ENCODE results near the gene CSF3. TPM values are rescaled to one million over a fixed set of nuclear protein-coding genes. Genes with fewer than 3 reads are reported as not detected.

Gene CSF3
- not detected in 2 replicates for total RNA-seq

GRCh38 chr17:40015005-40015997 is at the start of gene CSF3:
TSS of gene CSF3 (plus strand) at chr17:40015440. CDS start at chr17:40015475, 35 bp downstream.
- intact Hi-C loops (cut with micrococcal nuclease): no loop called here

DNA sequence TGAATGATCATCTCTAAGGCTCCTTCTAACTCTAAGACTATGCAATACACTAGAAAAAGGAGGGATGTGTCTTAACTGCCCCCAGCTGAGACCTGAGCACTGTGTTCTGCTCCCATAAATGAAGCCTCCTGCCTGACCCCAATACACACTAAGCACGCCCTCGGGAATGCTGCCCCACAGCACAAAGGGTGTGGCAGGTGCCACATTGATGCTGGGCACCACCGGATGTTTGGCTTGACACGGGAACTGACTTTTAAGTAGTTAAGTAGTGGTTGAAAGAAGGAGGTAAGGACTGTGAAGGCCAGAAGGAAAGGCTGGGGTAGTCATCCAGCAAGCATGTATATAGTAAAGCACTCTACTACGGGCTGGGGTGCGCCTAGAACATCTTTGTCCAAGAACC is 48.5 kb upstream of the CSF3 start:
- intact Hi-C loops (cut with micrococcal nuclease): no loop called here

DNA sequence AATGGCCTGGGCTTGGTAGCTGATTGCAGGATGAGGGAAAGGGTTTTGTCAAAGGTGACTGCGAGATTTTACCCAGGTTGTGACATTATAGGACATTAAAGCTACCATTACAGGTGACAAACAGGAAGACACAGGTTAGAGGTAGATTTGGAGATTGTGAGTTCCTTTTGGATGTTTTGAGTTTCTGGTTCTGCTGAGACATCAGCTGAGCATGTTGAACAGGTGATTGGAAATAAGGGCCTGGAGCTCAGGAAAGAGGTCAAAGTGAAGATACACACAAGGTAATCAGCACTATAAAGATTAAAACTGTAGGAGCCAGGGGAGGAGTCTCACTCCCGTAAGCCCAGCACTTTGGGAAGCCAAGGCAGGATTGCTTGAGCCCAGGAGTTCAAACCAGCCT is 46.5 kb upstream of the CSF3 start:
- intact Hi-C loops (cut with micrococcal nuclease): no loop called here

DNA sequence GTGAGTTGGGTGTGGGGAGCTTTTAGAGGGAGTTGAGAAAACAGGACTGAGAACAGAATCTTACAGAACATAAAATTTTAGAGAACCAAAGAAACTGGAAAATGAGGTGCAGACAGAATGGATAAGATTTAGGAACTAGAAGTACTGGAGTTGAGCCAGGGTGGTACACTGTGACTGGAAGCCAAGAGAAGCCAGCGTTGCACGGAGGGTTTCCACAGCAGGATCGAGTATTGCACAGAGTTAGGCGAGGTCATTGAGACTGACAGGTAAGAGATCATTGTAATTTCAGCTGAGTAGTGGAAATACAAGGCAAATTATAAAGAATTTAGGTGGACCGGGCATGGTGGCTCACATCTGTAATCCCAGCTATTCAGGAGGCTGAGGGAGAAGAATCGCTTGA is 45.9 kb upstream of the CSF3 start:
- intact Hi-C loops (cut with micrococcal nuclease): no loop called here

- intact Hi-C loops (cut with micrococcal nuclease): no loop called here
Measured at GRCh38 chr17:39970157-39970692, 45.0 kb upstream of the CSF3 start.

DNA sequence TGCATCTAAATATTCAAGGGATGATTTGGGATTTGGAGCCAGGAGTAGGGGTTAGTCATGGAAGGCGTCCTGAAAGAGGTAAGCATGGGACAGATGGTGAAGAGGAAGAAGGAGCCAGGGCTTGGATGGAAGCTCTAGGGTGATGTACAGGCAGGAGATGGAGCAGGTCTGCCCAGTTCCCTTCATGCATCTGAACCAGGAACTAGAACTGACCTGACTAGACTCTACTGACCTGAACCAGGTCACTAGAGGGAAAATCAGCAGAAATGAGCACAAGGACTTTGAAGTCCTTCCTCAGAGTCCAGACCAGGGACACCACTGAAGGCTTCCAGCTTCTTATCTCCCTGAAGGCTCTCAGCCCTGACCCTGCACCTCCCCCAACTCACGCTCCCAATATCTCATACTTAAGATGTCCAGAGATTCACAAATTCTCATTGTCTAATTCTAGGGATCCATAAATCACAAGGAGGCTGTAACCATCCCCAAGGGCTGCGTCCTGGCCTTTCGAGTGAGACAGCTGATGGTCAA is 44.1 kb upstream of the CSF3 start:
- intact Hi-C loops (cut with micrococcal nuclease): no loop called here

DNA sequence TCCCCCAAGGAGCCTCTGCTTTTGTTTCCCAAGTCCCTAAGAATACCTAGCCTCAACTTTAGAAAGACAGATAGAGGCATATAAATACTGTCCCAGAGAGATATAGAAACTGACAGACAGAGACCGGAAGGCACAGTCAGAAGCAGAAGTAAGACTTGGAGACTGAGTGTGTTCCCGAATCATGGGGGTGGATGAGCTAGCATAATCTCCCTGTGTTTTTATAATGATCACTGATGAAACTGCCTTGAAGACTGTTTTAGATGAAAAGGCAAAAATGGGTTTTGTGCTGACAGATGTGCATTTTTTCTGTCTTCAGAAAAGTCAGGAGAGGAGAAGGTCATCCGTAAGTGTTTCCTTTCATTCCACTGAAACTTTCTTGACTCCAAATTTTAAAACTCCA is 43.0 kb upstream of the CSF3 start:
- intact Hi-C loops (cut with micrococcal nuclease): no loop called here

DNA sequence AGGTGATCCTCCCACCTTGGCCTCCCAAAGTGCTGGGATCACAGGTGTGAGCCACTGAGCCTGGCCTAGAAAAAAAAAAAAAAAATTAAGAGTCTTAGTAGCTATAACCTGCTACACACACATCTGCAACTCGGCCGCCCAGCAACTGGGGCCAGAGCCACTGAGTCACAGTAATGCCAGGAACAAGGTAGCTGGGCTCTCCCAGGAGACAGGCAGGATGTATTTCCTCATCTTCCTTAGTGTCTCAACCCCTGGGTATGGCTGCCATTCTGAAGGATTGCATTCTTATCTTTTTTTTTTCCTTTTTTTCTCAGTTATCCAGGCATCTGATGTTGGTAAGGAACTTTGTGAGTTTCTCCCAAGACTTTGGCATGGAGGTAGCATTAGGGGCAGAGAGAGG is 41.7 kb upstream of the CSF3 start:
- intact Hi-C loops (cut with micrococcal nuclease): no loop called here

DNA sequence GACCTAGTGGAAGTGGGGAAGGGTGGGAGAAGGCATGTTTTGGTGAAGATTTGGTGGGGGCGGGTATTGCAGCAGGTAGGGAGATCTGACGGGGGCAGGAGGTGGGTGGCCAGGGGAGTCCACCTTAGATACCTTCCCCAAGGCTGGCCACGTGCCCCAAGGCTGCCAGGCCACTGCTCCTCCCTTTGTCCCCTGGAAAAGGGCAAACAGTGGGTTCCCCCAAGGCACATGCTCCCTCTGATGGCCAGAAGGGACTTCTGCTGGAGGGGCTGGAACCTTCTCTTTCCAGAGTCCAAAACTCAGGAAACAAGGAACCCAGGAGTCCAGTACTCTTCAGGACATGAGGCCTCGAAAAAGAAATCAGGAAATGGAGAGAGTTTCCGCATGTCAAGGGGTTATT is 40.8 kb upstream of the CSF3 start:
- intact Hi-C loops (cut with micrococcal nuclease): no loop called here

DNA sequence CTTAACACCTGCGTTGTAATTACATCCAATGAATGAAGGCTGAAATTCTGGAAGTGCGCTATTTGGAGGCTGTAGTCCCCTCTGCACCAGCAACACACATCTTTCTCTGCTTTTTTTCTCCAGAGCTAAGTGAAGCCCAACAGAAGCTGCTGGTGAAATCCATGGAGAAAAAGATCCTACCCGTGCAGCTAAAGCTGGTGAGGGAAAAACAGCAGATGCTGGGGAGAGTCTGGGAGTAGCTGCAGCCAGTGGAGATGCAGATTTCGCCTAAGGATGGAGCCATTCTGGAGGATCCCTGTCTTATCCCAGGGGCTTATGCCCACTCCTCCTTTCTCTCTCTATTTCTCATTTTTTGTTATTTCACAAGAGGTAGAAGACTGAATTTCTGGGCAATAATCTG is 39.4 kb upstream of the CSF3 start:
- intact Hi-C loops (cut with micrococcal nuclease): no loop called here

- intact Hi-C loops (cut with micrococcal nuclease): no loop called here
Measured at GRCh38 chr17:39979016-39979670, 36.1 kb upstream of the CSF3 start.

DNA sequence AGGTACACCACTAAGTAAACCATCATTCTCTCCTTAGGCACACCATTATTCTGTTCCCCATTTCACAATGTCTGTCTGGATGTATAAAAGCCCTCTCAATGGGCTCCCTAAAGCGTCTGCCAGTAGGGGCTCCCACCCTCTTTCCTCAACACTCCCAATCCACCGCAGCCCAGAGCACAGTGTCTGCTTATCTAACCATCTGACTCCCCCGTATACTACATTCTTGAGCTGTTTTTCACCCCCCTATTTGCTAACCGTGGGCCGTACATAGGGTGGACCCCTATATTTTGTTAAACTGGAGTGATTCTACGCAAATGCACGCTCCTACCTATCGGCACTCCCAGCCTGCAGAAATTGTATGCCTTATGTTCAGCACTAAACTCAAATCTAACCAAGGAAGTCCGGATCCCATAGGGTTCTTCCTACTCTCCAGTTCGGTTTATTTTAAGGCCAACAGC is 35.3 kb upstream of the CSF3 start:
- intact Hi-C loops (cut with micrococcal nuclease): loop anchor here (1.0 to 10.0 kb wide), 19 partner anchors 21 to 1228 kb away; partner anchors contain the start of genes CASC3, FBXL20, LRRC3C and MED24

DNA sequence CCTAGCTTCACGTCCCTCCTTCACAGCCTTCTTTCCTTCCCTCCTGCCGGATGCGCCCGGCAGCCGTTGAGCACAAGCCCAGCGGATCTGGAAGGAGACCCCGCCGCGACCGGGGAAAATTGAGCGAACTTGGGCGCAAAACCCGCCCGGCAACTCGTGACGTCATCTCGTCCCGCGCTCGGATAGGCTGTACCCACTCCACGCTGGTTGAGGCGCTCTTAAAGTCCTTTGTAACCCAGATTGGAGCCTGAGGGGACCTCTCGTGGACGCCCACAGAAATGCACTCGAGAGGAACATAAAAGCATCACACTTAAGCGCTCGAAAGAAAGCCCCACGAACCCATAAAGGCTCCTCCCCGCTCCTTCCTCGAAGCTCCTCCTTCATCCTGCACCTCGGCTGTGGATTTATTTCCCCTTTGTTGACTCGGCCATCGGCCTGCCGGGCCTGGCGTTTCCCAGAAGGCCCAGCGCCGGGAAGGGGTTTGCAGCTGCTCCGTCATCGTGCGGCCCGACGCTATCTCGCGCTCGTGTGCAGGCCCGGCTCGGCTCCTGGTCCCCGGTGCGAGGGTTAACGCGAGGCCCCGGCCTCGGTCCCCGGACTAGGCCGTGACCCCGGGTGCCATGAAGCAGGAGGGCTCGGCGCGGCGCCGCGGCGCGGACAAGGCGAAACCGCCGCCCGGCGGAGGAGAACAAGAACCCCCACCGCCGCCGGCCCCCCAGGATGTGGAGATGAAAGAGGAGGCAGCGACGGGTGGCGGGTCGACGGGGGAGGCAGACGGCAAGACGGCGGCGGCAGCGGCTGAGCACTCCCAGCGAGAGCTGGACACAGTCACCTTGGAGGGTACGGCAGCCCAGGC is 34.7 kb upstream of the CSF3 start, which contains the start of gene PSMD3:
PSMD3 (plus strand) TSS at position 457 of the 856 bp plus-strand sequence; CDS start at position 621, 164 bp downstream.
- intact Hi-C loops (cut with micrococcal nuclease): loop anchor here (1.0 to 10.0 kb wide), 19 partner anchors 21 to 1228 kb away; partner anchors contain the start of genes CASC3, FBXL20, LRRC3C and MED24

- intact Hi-C loops (cut with micrococcal nuclease): loop anchor here (2.0 to 10.0 kb wide), 3 partner anchors 46 to 579 kb away; partner anchors contain the start of gene FBXL20
Measured at GRCh38 chr17:39981207-39981741, 34.0 kb upstream of the CSF3 start.

DNA sequence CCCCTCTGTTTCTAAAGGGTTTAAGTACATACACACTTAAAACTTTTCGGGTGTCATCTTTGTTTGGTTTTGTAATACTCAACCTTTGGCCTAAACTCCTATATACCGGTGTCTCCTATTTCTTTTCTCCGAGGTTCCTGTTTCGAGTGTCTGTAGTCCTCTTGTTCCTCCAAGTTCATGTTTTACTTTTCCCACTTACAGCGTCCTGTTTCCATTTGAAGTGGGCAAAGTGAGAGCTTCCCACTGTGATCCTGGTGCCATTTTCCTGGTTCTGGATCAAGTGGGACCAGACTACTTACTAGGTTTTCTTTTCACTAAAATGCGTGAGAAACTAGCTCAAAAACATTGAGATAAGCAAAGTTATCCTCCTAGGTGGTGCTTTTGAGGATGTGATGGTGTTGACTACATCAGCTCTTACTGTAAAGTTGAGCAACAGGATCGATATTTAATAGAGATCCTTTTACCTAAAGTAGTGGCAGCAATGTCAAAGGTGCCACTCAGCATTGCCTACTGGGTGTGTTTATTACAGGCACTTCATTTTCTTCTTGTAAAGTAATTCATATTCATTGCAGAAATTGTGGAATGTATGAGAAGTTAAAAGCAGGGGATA is 33.4 kb upstream of the CSF3 start:
- intact Hi-C loops (cut with micrococcal nuclease): loop anchor here (2.0 to 10.0 kb wide), 3 partner anchors 45 to 580 kb away; partner anchors contain the start of gene FBXL20

DNA sequence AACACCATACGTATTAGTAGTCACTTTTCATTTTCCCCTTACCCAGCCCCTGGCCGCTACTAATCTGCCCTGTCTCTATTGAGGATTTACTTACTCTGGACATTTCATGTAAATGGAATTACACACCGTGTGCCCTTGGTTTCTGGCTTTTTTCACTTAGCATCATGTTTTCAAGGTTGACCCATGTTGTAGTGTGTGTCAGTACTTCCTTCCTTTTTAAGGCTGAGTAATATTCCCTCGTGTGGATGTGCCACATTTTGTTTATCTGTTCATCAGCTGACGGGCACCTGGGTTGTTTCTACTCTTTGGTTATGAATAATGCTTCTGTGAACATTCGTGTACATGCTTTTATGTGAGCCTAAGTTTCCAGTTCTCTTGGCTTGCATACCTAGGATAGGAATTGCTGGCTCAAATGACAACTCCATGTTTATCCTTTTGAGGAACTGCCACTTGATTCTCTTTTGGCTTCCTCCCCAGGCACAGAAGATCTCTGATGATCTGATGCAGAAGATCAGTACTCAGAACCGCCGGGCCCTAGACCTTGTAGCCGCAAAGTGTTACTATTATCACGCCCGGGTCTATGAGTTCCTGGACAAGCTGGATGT is 26.9 kb upstream of the CSF3 start:
- intact Hi-C loops (cut with micrococcal nuclease): loop anchor here (10.0 kb wide), 1 partner anchor 444 kb away; no protein-coding TSS in a partner anchor

DNA sequence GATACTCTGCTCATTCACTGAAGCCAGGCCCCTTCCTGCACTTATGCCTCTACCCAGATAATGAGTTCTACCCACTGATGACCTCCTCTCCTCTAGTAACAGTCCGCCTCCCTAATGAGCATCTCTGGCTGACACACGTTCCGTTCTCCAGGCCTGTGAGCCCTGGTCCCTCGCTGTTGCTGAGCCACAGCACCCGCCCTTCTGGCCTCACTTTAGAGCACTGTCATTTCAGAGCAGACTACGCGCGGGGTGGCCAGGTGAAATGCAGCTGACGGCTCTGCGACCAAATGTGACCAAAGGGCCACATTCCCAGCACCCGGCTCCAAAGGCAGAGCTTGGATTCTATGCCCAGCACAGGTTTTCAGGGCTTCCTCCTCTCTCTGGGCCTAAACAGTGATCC is 20.8 kb upstream of the CSF3 start:
- intact Hi-C loops (cut with micrococcal nuclease): no loop called here

DNA sequence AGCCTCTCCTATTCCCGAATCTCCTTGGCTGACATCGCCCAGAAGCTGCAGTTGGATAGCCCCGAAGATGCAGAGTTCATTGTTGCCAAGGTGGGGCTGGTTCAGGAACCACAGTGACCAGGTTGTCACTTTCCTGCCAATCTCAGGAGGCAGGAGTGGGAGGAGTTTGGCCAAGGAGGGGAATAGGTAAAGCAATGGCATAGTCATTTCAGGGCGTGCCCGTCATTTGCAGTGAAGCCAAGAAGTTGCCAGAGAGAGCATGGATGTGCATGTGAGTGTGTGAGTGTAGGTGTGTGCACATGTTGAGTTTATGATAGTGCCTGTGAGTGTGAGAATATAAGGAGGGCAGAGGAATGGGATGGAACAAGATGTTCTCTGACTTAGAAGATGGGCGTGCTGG is 19.8 kb upstream of the CSF3 start:
- intact Hi-C loops (cut with micrococcal nuclease): no loop called here

DNA sequence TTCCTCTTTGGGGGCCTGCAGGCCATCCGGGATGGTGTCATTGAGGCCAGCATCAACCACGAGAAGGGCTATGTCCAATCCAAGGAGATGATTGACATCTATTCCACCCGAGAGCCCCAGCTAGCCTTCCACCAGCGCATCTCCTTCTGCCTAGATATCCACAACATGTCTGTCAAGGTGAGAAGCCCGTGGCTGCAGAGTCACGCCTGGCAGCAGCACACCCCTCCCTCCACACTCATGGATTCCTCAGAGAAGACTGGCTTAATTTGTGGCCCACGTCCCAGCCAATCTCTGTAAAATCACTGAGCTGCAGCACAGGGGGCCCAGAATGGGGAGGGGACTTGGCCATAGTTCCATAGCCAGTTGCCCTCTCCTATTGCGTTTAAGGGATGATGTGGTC is 19.1 kb upstream of the CSF3 start:
- intact Hi-C loops (cut with micrococcal nuclease): no loop called here

Data from T-helper 1 cell treated with Interleukin-12 subunit alpha and Interleukin-12 subunit beta and Interleukin-4 antibody, amounts not matched to agents 30 ng/mL and 1 ng/mL, for 36 hours (primary cell).